DMS114 treated with DMSO at 0.1 percent for 48 hours (cell line): ENCODE measurements around the gene SYNM.

Experiments
- DNase-seq: peaks from one replicate; lab custom pipeline; 2025; ENCODE audit not compliant: unreplicated experiment; lab: John Stamatoyannopoulos, UW

SYNM gene

GRCh38 chr15:99121691-99122410 lies 17.0 kb downstream of the SYNM start:
- no peak for DNase-seq

- DNase-seq: no peak
These were observed 18.2 kb downstream of the SYNM start for GRCh38 chr15:99122831-99123712.

GRCh38 chr15:99123713-99124451 lies 19.0 kb downstream of the SYNM start:
- DNase-seq: no peak

- no peak for DNase-seq
These were observed 19.8 kb downstream of the SYNM start for GRCh38 chr15:99124641-99125040.

GRCh38 chr15:99125061-99125891 lies 20.4 kb downstream of the SYNM start:
- no peak for DNase-seq

- no peak for DNase-seq
These were observed 21.3 kb downstream of the SYNM start for GRCh38 chr15:99126131-99126588.

GRCh38 chr15:99126930-99127329 lies 22.1 kb downstream of the SYNM start:
- no peak for DNase-seq

GRCh38 chr15:99127773-99128172 lies 22.9 kb downstream of the SYNM start:
- no peak for DNase-seq

GRCh38 chr15:99128411-99128810 lies 23.5 kb downstream of the SYNM start:
- no peak for DNase-seq

GRCh38 chr15:99129644-99130043 lies 24.8 kb downstream of the SYNM start:
- DNase-seq: no peak

- no peak for DNase-seq
These were observed 25.4 kb downstream of the SYNM start for GRCh38 chr15:99130314-99130713.

GRCh38 chr15:99130765-99131440 lies 26.0 kb downstream of the SYNM start:
- DNase-seq: no peak

- no peak for DNase-seq
These were observed 26.7 kb downstream of the SYNM start for GRCh38 chr15:99131441-99132023.

GRCh38 chr15:99132122-99132521 lies 27.2 kb downstream of the SYNM start:
- DNase-seq: no peak

- DNase-seq: no peak
These were observed 27.9 kb downstream of the SYNM start for GRCh38 chr15:99132634-99133287.

- DNase-seq: no peak
These were observed 29.5 kb downstream of the SYNM start for GRCh38 chr15:99134317-99134821.

- no peak for DNase-seq
These were observed 30.3 kb downstream of the SYNM start for GRCh38 chr15:99135194-99135593.

GRCh38 chr15:99137111-99137546 lies 32.2 kb downstream of the SYNM start:
- no peak for DNase-seq

GRCh38 chr15:99137877-99138276 lies 33.0 kb downstream of the SYNM start:
- no peak for DNase-seq
